ENCODE results near the gene RAD51B.
"Not testable (repeated sequence)": the region's sequence is repeated elsewhere in the genome, so short reads cannot be mapped to it uniquely, and the experiment has no call there.

The RAD51B gene

GRCh38 chr14:67987606-67988005, 168.0 kb downstream of the RAD51B start:
- no peak for DNase-seq

- not testable (repeated sequence) for DNase-seq
Observed at GRCh38 chr14:67988210-67988609, 168.6 kb downstream of the RAD51B start.

GRCh38 chr14:67990576-67990975, 171.0 kb downstream of the RAD51B start:
- no peak for DNase-seq

- no peak for DNase-seq
Observed at GRCh38 chr14:67994531-67994930, 175.0 kb downstream of the RAD51B start.

GRCh38 chr14:67996235-67996634, 176.7 kb downstream of the RAD51B start:
- DNase-seq = no peak

GRCh38 chr14:67998834-67999233, 179.3 kb downstream of the RAD51B start:
- DNase-seq = no peak

GRCh38 chr14:67999290-67999689, 179.7 kb downstream of the RAD51B start:
- DNase-seq = no peak

GRCh38 chr14:67999705-68000384, 180.3 kb downstream of the RAD51B start:
- no peak for DNase-seq

- no peak for DNase-seq
Observed at GRCh38 chr14:68000511-68000910, 180.9 kb downstream of the RAD51B start.

- DNase-seq = no peak
Observed at GRCh38 chr14:68008491-68008890, 188.9 kb downstream of the RAD51B start.

- DNase-seq = no peak
Observed at GRCh38 chr14:68011406-68012028, 191.9 kb downstream of the RAD51B start.

- no peak for DNase-seq
Observed at GRCh38 chr14:68012871-68013270, 193.3 kb downstream of the RAD51B start.

GRCh38 chr14:68013326-68013725, 193.7 kb downstream of the RAD51B start:
- no peak for DNase-seq

- DNase-seq = no peak
Observed at GRCh38 chr14:68014771-68015170, 195.2 kb downstream of the RAD51B start.

GRCh38 chr14:68015356-68016254, 196.0 kb downstream of the RAD51B start:
- DNase-seq = no peak

GRCh38 chr14:68016255-68016914, 196.8 kb downstream of the RAD51B start:
- no peak for DNase-seq

- no peak for DNase-seq
Observed at GRCh38 chr14:68018598-68018997, 199.0 kb downstream of the RAD51B start.

- DNase-seq = no peak
Observed at GRCh38 chr14:68020493-68020892, 200.9 kb downstream of the RAD51B start.

- no peak for DNase-seq
Observed at GRCh38 chr14:68020999-68021663, 201.6 kb downstream of the RAD51B start.

- no peak for DNase-seq
Observed at GRCh38 chr14:68027276-68027675, 207.7 kb downstream of the RAD51B start.

GRCh38 chr14:68028075-68028474, 208.5 kb downstream of the RAD51B start:
- no peak for DNase-seq

GRCh38 chr14:68031011-68031410, 211.4 kb downstream of the RAD51B start:
- DNase-seq = not testable (repeated sequence)

- DNase-seq = no peak
Observed at GRCh38 chr14:68032154-68032553, 212.6 kb downstream of the RAD51B start.

All from activated CD4-positive, alpha-beta T cell treated with anti-CD3 and anti-CD28 coated beads for 1 hour (primary cell).